AG04450 (cell line): ENCODE data around the gene GLB1L. TPM values are rescaled to one million over a fixed set of nuclear protein-coding genes. Genes with fewer than 3 reads are reported as not detected.
A peak's percentile ranks its signal among the peaks of the same experiment; 100 is the strongest.

ENCODE experiments used
- CTCF ChIA-PET: fragments of 300-600, 350-600 bp; formaldehyde crosslinking; extraction: SDS; loops from one replicate; lab custom pipeline; 2022; ENCODE audit warnings: antibody characterized with exemption, inconsistent platforms; lab: Charles Lee
- POLR2A ChIA-PET: fragments of 350-600 bp; formaldehyde crosslinking; extraction: SDS; loops from one replicate; lab custom pipeline; 2021; ENCODE audit warnings: antibody characterized with exemption, inconsistent platforms; lab: Yijun Ruan, JAX
- DNase-seq: peaks from one replicate; pipeline ENCODE4 v3.0.0-alpha.2; 2011; ENCODE audit warnings: low read depth, low spot score
- H3K27ac ChIP-seq: one replicate; pipeline ENCODE4 v1.5.1; 2012; ENCODE audit warnings: low read depth, low read length, control low read depth
- H3K27me3 ChIP-seq: one replicate; pipeline ENCODE4 v1.6.0; 2012; ENCODE audit warnings: low read length; ENCODE audit not compliant: control insufficient read depth, insufficient read depth
- H3K4me3 ChIP-seq: 2 replicates; pipeline ENCODE4 v1.5.1; 2011; ENCODE audit warnings: mild to moderate bottlenecking, low read depth, low read length, control low read depth
- H3K9me3 ChIP-seq: 2 replicates; pipeline ENCODE4 v1.5.1; 2012; ENCODE audit warnings: low read length; ENCODE audit not compliant: control insufficient read depth, insufficient read depth
- polyA plus RNA-seq: library from polyadenylated mRNA; depleted of rRNA; stranded (reverse); fragments of >200 nt; gene quantifications from 2 replicates; pipeline ENCODE4 v1.2.3, GENCODE V29; 2011
- TF ChIP-seq, protein P1 (sequence below): IDR thresholded peaks from 2 replicates; pipeline ENCODE4 v1.5.1; 2011; ENCODE audit warnings: low read depth, low read length, control low read depth, inconsistent platforms

Gene GLB1L
- polyA plus RNA-seq, 1 experiment = 9.6 TPM

DNA sequence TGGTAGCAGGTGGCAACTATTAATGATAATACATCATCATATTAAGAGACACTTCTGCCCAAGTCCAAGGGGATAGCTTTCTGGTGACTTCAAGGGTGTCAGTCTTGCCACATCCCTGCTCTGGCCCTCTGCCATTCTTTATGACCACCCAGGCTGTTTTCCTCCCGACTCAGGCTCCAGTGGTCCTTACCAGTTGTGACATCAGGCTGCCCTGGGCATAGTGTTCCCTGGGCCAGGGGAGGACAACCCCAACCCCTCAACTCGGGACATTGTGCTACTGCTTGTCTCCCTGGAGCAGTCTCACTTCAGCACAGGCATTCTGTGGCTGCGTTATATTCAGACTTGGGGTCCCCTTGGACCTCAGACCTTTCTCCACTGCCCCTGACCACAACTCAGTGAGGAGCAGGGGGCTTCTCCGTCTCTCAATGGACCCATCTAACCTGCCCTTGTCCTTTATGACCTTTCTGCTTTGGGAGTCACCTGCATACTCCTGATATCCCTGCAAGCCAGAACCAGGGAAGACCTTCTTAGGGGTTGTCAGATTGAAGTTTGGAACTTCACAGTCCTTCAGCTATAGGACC, 46.8 kb upstream of the GLB1L start:
- H3K27me3 ChIP-seq = no peaks in the 10 kb centered on the region

DNA sequence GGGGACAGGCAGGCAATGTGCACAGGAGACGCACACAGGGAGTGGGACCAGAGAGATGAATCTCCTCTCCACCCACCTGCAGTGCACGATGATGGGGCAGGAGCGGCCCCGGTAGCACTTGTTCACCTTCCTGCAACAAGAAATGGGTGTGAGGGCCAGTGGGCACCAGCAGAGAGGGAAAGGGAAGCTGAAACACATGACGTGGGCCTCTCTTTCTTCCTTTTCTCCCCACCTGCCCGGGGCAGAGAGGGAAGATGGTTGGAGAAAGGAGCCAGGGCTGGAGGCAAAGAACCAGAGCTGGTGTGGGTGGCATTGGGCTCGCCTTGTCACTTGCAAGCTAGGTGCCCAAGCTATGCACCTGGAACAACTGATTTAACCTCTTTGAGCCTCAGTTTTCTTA, 46.1 kb upstream of the GLB1L start:
- Histone ChIP-seq H3K4me3 (no peak overlapping the region), H3K9me3 (no peaks in the 10 kb centered on the region), H3K27ac (no peak overlapping the region), H3K27me3 (no peaks in the 10 kb centered on the region)
- ChIA-PET CTCF (interaction anchor here (1.3 to 12.4 kb wide), 5 partner anchors 8 to 132 kb away, joined by 3 to 131 read pairs (median 7); partner anchors contain the start of genes NHEJ1 and ZFAND2B), POLR2A (interaction anchor here (0.7 to 2.5 kb wide), 2 partner anchors 12 to 62 kb away, joined by 3 to 8 read pairs; partner anchors contain the start of genes ANKZF1, ATG9A and DNAJB2)
- TF ChIP-seq, protein P1, sequence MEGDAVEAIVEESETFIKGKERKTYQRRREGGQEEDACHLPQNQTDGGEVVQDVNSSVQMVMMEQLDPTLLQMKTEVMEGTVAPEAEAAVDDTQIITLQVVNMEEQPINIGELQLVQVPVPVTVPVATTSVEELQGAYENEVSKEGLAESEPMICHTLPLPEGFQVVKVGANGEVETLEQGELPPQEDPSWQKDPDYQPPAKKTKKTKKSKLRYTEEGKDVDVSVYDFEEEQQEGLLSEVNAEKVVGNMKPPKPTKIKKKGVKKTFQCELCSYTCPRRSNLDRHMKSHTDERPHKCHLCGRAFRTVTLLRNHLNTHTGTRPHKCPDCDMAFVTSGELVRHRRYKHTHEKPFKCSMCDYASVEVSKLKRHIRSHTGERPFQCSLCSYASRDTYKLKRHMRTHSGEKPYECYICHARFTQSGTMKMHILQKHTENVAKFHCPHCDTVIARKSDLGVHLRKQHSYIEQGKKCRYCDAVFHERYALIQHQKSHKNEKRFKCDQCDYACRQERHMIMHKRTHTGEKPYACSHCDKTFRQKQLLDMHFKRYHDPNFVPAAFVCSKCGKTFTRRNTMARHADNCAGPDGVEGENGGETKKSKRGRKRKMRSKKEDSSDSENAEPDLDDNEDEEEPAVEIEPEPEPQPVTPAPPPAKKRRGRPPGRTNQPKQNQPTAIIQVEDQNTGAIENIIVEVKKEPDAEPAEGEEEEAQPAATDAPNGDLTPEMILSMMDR = no peak
- no peak for DNase-seq

More for the DNA sequence above, 46.8 kb upstream of the GLB1L start:
- no peaks in the 10 kb centered on the region for H3K9me3 ChIP-seq
- DNase-seq = no peak
- no peak overlapping the region for H3K27ac ChIP-seq
- TF ChIP-seq, protein P1 = no peak
- CTCF ChIA-PET = interaction anchor here (1.3 to 12.4 kb wide), 7 partner anchors 8 to 133 kb away, joined by 3 to 131 read pairs (median 7); partner anchors contain the start of genes NHEJ1 and ZFAND2B
- POLR2A ChIA-PET = interaction anchor here (0.7 kb wide), 1 partner anchor 63 kb away, joined by 3 read pairs; the partner anchor contains the start of genes ANKZF1 and ATG9A
- no peak overlapping the region for H3K4me3 ChIP-seq

DNA sequence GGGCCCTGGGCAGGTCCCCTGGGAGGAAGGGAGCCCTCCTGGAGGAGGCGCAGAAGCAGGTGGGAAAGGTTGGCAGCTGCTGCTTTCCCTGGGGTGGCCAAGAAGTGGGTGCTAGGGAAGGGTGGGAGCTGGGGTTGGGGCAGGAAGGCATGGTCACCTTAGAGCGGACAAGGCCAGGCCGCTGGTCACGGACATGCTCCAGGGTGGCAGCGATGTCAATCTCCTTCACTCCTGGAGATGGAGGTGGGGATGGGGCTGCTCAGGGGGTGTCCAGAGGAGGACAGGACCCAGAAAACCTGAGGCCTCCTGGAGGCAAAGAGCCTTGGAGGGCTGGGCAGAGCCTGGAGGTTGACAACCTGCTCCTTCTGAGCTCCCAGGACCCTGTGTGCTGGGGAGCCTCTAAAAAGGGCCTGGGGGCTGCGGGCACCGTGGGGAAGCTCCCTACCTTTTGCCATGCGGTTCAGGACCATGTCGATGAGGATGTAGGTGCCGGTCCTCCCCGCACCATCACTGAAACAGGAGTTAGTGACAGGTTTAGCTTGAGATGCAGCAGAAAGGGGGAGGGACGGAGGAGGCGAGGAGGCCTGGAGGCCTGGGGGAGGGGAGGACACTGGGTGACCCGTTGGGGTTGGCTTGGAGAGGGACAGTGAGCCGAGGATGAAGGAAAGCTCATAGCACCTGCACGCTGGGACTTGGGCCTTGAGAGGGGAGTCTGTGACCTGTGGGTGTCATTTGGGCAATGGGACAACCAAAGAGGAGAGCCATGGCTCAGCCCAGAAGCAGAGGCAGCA, 45.3 kb upstream of the GLB1L start:
- Histone ChIP-seq H3K27ac (no peak overlapping the region), H3K4me3 (no peak overlapping the region), H3K9me3 (no peaks in the 10 kb centered on the region), H3K27me3 (no peaks in the 10 kb centered on the region)
- DNase-seq = no peak
- ChIA-PET CTCF (interaction anchor here (1.0 to 2.3 kb wide), 2 partner anchors 9 to 13 kb away, joined by 6 to 7 read pairs; no protein-coding TSS in a partner anchor), POLR2A (interaction anchor here (2.5 kb wide), 1 partner anchor 11 kb away, joined by 8 read pairs; the partner anchor contains the start of gene DNAJB2)
- TF ChIP-seq, protein P1 = no peak

DNA sequence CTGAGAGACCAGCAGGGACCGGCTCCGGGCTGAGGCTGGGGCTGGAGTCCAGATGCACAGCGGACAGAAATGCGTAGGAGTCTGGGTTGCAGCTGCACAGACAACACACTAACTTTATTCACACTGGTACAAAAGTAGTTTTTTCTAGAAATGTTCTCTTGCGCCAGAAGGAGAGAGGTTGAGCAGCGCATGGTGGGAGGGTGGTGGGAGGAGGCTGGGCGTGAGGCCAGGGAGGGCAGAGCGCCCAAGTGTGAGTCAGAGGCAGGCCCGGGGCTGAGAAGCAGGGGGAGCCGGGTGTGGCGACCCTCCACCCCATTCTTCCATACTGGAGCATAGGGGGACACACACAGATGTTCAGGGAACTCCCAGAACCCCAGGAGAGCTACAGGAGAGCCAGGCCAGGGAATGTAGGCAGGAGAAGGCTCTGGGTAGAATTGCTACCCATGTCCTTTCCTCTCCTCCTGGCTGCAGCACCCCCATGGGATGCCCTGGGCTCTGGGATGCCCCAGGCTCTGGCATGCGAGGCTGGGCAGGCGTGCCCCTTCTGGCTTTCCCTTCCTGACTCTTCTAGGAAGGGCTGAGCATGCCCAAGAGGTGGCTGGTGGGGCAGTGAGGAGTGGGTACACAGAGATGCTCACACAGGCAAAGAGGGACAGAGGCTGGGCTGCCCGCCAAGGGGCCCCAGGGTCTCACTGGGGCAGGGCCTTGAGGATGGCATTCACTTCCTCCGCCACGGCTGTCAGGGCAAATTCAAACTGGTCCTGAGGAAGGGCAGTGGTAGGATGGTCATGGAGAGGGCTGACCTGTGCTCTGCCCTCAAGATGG, 44.5 kb upstream of the GLB1L start:
- TF ChIP-seq, protein P1 = no peak
- Histone ChIP-seq H3K9me3 (no peaks in the 10 kb centered on the region), H3K27me3 (no peaks in the 10 kb centered on the region), H3K27ac (peak overlapping the region; percentile 89), H3K4me3 (no peak overlapping the region)
- peak; percentile 86 for DNase-seq
- POLR2A ChIA-PET = interaction anchor here (2.5 kb wide), 1 partner anchor 11 kb away, joined by 8 read pairs; the partner anchor contains the start of gene DNAJB2
- CTCF ChIA-PET = interaction anchor here (1.0 to 2.3 kb wide), 3 partner anchors 10 to 130 kb away, joined by 3 to 7 read pairs (median 6); no protein-coding TSS in a partner anchor
